Activated T-helper 2 cell treated with anti-CD3 and anti-CD28 coated beads, Interferon-gamma antibody, Interleukin-2, Interleukin-4, amounts not matched to agents 10 μg/mL and 5 μg/mL and 100 μg/mL, durations not matched to agents 14 hours and 24 hours and 36 hours (primary cell): ENCODE results near the gene CTCF. TPM values are rescaled to one million over a fixed set of nuclear protein-coding genes. Genes with fewer than 3 reads are reported as not detected.

ENCODE experiments used
- DNase-seq: peaks from one replicate; pipeline ENCODE4 v3.0.0; 2021; ENCODE audit warnings: low spot score
- H3K27ac Mint-ChIP-seq: one replicate; pipeline ENCODE4 v1.8.0; 2021; ENCODE audit warnings: mixed read lengths
- H3K27me3 Mint-ChIP-seq: one replicate; pipeline ENCODE4 v1.8.0; 2021; ENCODE audit warnings: low read depth, mixed read lengths
- H3K36me3 Mint-ChIP-seq: one replicate; pipeline ENCODE4 v1.8.0; 2021; ENCODE audit warnings: low read depth, mixed read lengths
- H3K4me1 Mint-ChIP-seq: one replicate; pipeline ENCODE4 v1.8.0; 2021; ENCODE audit warnings: low read depth, mixed read lengths
- H3K4me3 Mint-ChIP-seq: one replicate; pipeline ENCODE4 v1.8.0; 2021; ENCODE audit warnings: low read depth, mild to moderate bottlenecking, moderate library complexity, mixed read lengths
- H3K9me3 Mint-ChIP-seq: one replicate; pipeline ENCODE4 v1.8.0; 2021; ENCODE audit warnings: mixed read lengths
- intact Hi-C: fragments of 100-400 bp; cut with micrococcal nuclease; formaldehyde crosslinking; loops from one replicate; pipeline ENCODE4 v1.15.1; 2023
- total RNA-seq: library from RNA; stranded (reverse); gene quantifications from 2 replicates; pipeline ENCODE4 v1.2.3, GENCODE V29; 2022

Gene CTCF
- total RNA-seq, 1 donor from 2014 or later, result 59.7 TPM

- intact Hi-C loops, result no loop called here
- no peaks in the 10 kb centered on the region for H3K9me3 Mint-ChIP-seq
- H3K27me3 Mint-ChIP-seq, result no peaks in the 10 kb centered on the region
- H3K36me3 Mint-ChIP-seq, result peaks cover 64% of the 10 kb centered on the region
- H3K27ac Mint-ChIP-seq, result no peak overlapping the region
- peaks cover 9% of the 10 kb centered on the region for H3K4me1 Mint-ChIP-seq
- no peak overlapping the region for H3K4me3 Mint-ChIP-seq
- no peak for DNase-seq
These were observed 93.0 kb downstream of the CTCF start for GRCh38 chr16:67655363-67655762.

- peak overlapping the region; percentile 33 for H3K4me3 Mint-ChIP-seq
- intact Hi-C loops, result no loop called here
- no peak for DNase-seq
- H3K27me3 Mint-ChIP-seq, result no peaks in the 10 kb centered on the region
- peaks cover 55% of the 10 kb centered on the region for H3K36me3 Mint-ChIP-seq
- no peaks in the 10 kb centered on the region for H3K9me3 Mint-ChIP-seq
- H3K4me1 Mint-ChIP-seq, result peaks cover 12% of the 10 kb centered on the region
- H3K27ac Mint-ChIP-seq, result no peak overlapping the region
These were observed 94.2 kb downstream of the CTCF start for GRCh38 chr16:67656344-67657016.

GRCh38 chr16:67657017-67657608 lies 94.8 kb downstream of the CTCF start:
- H3K36me3 Mint-ChIP-seq, result peaks cover 48% of the 10 kb centered on the region
- intact Hi-C loops, result no loop called here
- H3K4me1 Mint-ChIP-seq, result peaks cover 13% of the 10 kb centered on the region
- H3K27ac Mint-ChIP-seq, result no peak overlapping the region
- H3K27me3 Mint-ChIP-seq, result no peaks in the 10 kb centered on the region
- DNase-seq, result no peak
- H3K4me3 Mint-ChIP-seq, result peak overlapping the region; percentile 33
- no peaks in the 10 kb centered on the region for H3K9me3 Mint-ChIP-seq

GRCh38 chr16:67657751-67658518 lies 95.6 kb downstream of the CTCF start:
- DNase-seq, result no peak
- Mint-ChIP-seq H3K9me3 (no peaks in the 10 kb centered on the region), H3K4me3 (no peak overlapping the region), H3K27me3 (no peaks in the 10 kb centered on the region), H3K36me3 (peaks cover 45% of the 10 kb centered on the region), H3K27ac (no peak overlapping the region), H3K4me1 (peaks cover 13% of the 10 kb centered on the region)
- intact Hi-C loops, result no loop called here

GRCh38 chr16:67658849-67659674 lies 96.7 kb downstream of the CTCF start:
- Mint-ChIP-seq H3K36me3 (peaks cover 42% of the 10 kb centered on the region), H3K27me3 (no peaks in the 10 kb centered on the region), H3K4me3 (peak overlapping the region; percentile 92), H3K9me3 (no peaks in the 10 kb centered on the region), H3K4me1 (peaks cover 13% of the 10 kb centered on the region), H3K27ac (peak overlapping the region; percentile 96)
- intact Hi-C loops, result no loop called here
- no peak for DNase-seq

- Mint-ChIP-seq H3K9me3 (no peaks in the 10 kb centered on the region), H3K27ac (peak within 1 kb of the TSS; percentile 96), H3K4me3 (peak within 1 kb of the TSS; percentile 92), H3K27me3 (no peaks in the 10 kb centered on the region), H3K36me3 (peaks cover 36% of the 10 kb centered on the region), H3K4me1 (peaks cover 13% of the 10 kb centered on the region)
- DNase-seq, result peak; percentile 91
- intact Hi-C loops, result loop anchor here (1.0 to 5.0 kb wide), 8 partner anchors 15 to 413 kb away; partner anchors contain the start of genes CARMIL2, CENPT, CTCF and FHOD1
These were observed 97.6 kb downstream of the CTCF start, which contains the start of gene ACD for GRCh38 chr16:67659675-67660563. TSS of gene ACD (minus strand) at chr16:67660260. CDS start at chr16:67660220, 40 bp downstream.

- peak; percentile 95 for DNase-seq
- Mint-ChIP-seq H3K27ac (peak within 1 kb of the TSS; percentile 96), H3K27me3 (no peaks in the 10 kb centered on the region), H3K36me3 (peaks cover 32% of the 10 kb centered on the region), H3K9me3 (no peaks in the 10 kb centered on the region), H3K4me3 (peak within 1 kb of the TSS; percentile 92), H3K4me1 (peaks cover 15% of the 10 kb centered on the region)
- intact Hi-C loops, result loop anchor here (1.0 to 5.0 kb wide), 8 partner anchors 16 to 414 kb away; partner anchors contain the start of genes CARMIL2, CENPT, CTCF and FHOD1
These were observed 98.3 kb downstream of the CTCF start, which contains the start of gene PARD6A for GRCh38 chr16:67660564-67661028. TSS of gene PARD6A (plus strand) at chr16:67660960. CDS start at chr16:67661039, 79 bp downstream.

GRCh38 chr16:67661101-67661761 lies 98.9 kb downstream of the CTCF start:
- Mint-ChIP-seq H3K4me1 (peaks cover 16% of the 10 kb centered on the region), H3K27me3 (no peaks in the 10 kb centered on the region), H3K27ac (peak overlapping the region; percentile 68), H3K4me3 (peak overlapping the region; percentile 89), H3K36me3 (peaks cover 26% of the 10 kb centered on the region), H3K9me3 (no peaks in the 10 kb centered on the region)
- DNase-seq, result no peak
- intact Hi-C loops, result loop anchor here (2.0 to 5.0 kb wide), 5 partner anchors 16 to 414 kb away; partner anchors contain the start of genes CARMIL2, CENPT, FHOD1 and NUTF2

- Mint-ChIP-seq H3K4me3 (peak overlapping the region; percentile 89), H3K27ac (no peak overlapping the region), H3K4me1 (peaks cover 17% of the 10 kb centered on the region), H3K36me3 (peaks cover 22% of the 10 kb centered on the region), H3K9me3 (no peaks in the 10 kb centered on the region), H3K27me3 (no peaks in the 10 kb centered on the region)
- intact Hi-C loops, result loop anchor here (2.0 to 5.0 kb wide), 5 partner anchors 17 to 415 kb away; partner anchors contain the start of genes CARMIL2, CENPT, FHOD1 and NUTF2
- no peak for DNase-seq
These were observed 99.7 kb downstream of the CTCF start for GRCh38 chr16:67661886-67662652.

GRCh38 chr16:67662653-67663010 lies 100.3 kb downstream of the CTCF start:
- Mint-ChIP-seq H3K27ac (no peak overlapping the region), H3K9me3 (no peaks in the 10 kb centered on the region), H3K4me1 (peaks cover 22% of the 10 kb centered on the region), H3K27me3 (no peaks in the 10 kb centered on the region), H3K36me3 (peaks cover 16% of the 10 kb centered on the region), H3K4me3 (no peak overlapping the region)
- intact Hi-C loops, result loop anchor here (5.0 kb wide), 1 partner anchor 125 kb away; no protein-coding TSS in a partner anchor
- DNase-seq, result no peak
